Measurements from ENCODE around the gene PTPRF. TPM values are rescaled to one million over a fixed set of nuclear protein-coding genes. Genes with fewer than 3 reads are reported as not detected.

Gene PTPRF
- total RNA-seq, 2 donors from 2014 or later, result 182 to 292 TPM

DNA sequence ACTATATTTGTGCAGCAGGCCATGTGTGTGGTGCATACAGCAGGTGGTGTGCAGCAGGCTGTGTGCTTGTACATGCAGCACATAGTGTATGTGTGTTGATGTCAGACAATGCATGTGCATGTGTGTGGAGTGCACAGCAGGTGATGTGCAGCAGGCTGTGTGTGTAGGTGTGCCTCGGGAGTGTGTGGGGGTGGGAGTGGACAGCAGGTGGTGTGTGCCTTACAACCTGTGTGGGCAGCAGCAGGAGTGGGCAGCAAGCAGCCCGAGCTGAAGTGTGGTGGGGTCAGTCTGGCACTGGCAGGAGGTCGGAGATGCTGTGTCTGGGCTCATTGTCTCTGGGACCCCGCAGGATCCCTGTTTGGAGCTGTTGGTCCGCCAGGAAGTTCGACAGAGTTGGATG lies 29.6 kb downstream of the PTPRF start:
- Histone ChIP-seq H3K9me3 (no peaks in the 10 kb centered on the region), H3K27me3 (replicated peaks; ENCODE audit: insufficient read depth) (no peaks in the 10 kb centered on the region), H3K4me1 (replicated peaks) (peaks cover 33% of the 10 kb centered on the region), H3K36me3 (no peaks in the 10 kb centered on the region), H3K4me3 (no peak overlapping the region), H3K27ac (no peak overlapping the region)
- 67% methylated on average over 6 of the region's 6 CpGs for WGBS
- intact Hi-C loops (cut with DNase I), result no loop called here
- no peak for DNase-seq (ENCODE audit: low spot score)
- TF ChIP-seq, protein P1, sequence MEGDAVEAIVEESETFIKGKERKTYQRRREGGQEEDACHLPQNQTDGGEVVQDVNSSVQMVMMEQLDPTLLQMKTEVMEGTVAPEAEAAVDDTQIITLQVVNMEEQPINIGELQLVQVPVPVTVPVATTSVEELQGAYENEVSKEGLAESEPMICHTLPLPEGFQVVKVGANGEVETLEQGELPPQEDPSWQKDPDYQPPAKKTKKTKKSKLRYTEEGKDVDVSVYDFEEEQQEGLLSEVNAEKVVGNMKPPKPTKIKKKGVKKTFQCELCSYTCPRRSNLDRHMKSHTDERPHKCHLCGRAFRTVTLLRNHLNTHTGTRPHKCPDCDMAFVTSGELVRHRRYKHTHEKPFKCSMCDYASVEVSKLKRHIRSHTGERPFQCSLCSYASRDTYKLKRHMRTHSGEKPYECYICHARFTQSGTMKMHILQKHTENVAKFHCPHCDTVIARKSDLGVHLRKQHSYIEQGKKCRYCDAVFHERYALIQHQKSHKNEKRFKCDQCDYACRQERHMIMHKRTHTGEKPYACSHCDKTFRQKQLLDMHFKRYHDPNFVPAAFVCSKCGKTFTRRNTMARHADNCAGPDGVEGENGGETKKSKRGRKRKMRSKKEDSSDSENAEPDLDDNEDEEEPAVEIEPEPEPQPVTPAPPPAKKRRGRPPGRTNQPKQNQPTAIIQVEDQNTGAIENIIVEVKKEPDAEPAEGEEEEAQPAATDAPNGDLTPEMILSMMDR (IDR thresholded peaks at IDR 0.05), result no peak
- TF ChIP-seq POLR2AphosphoS5 (IDR thresholded peaks at IDR 0.05) (no peak), POLR2A (IDR thresholded peaks at IDR 0.05) (no peak)

DNA sequence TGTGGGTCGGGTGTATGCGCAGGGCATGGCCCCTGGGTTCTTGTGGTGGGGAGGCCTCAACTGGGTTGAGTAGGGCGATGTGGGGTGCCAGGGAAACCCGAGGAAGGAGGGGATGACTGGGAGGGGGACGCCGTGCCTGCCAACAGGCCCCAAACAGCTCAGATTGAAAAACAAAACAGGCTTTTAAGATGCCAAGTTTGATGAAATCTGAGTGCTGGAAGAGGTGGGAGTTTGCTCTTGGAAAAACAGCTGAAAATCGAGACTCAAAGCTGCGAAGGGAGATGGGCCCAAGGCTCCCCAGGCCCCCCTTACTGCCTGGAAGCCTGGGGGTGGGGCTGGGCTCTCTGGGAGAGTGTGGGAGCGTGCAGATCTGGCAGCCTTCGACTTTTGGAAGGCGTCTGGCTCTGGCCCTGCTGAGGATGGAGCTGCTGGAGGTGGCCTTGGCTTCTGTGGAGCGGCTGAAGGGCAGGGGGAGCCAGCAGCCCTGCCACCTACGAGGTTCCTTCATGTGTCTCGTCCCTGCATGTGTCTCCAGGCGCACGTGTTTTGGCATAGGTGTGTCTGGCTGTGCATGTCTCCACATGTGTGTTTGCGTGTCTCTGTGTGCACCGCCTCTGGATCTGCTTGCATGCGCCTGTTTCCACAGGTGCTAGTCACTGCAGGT lies 33.3 kb downstream of the PTPRF start:
- H3K4me1 ChIP-seq (replicated peaks), result peaks cover 22% of the 10 kb centered on the region
- peak; percentile 82 for DNase-seq (ENCODE audit: low spot score)

DNA sequence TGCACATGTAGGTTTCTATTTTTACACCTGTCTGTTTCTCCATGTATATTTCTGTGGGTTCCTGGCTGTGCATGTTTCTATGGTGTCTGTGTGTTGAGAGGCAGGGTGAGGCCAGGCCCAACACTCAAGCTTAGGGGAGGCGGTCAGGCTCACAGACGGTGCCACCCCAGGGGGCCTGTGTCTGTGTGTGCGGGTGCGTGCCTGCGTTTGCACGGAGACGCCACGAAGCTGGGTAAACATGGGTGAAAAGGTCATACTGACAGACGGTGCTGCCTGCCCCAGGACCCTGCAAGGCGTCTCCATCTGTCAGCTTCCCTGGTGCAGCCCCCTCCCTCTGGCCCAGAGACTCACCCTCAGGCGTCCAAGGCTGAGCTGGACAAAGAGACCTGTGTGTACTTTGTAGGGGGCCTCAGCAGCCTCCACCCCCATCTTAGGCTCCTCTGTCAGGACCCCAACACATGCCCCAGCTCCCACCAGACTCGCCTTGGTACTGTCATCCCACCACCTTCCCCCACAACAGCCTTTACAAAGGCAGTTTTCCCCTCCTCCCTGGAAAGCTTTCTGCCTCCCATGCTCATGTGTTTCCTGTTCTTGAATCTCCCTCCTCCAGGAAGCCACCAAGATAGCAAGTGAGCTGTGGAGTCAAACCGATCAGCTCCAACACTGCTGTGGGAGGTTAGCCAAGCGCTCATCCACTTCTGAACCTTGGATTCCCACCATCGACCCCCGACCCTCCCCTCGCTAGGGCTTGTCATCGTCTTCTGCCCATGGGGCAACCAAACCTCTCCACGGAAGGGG lies 34.1 kb downstream of the PTPRF start:
- H3K27ac ChIP-seq, result no peak overlapping the region
- peaks cover 22% of the 10 kb centered on the region for H3K4me1 ChIP-seq (replicated peaks)
- H3K36me3 ChIP-seq, result no peaks in the 10 kb centered on the region
- no peak for TF ChIP-seq POLR2AphosphoS5 (IDR thresholded peaks at IDR 0.05)
- TF ChIP-seq, protein P1 (IDR thresholded peaks at IDR 0.05), result no peak
- no peak for TF ChIP-seq POLR2A (IDR thresholded peaks at IDR 0.05)
- intact Hi-C loops (cut with DNase I), result no loop called here
- no peaks in the 10 kb centered on the region for H3K9me3 ChIP-seq
- no peaks in the 10 kb centered on the region for H3K27me3 ChIP-seq (replicated peaks; ENCODE audit: insufficient read depth)
- WGBS, result 55% methylated on average over 19 of the region's 19 CpGs
- no peak for DNase-seq (ENCODE audit: low spot score)
- no peak overlapping the region for H3K4me3 ChIP-seq

More for the DNA sequence above, 33.3 kb downstream of the PTPRF start:
- H3K27ac ChIP-seq, result peak overlapping the region; percentile 56 to 61
- intact Hi-C loops (cut with DNase I), result no loop called here
- TF ChIP-seq POLR2AphosphoS5 (IDR thresholded peaks at IDR 0.05), result peak; percentile 72
- TF ChIP-seq, protein P1 (IDR thresholded peaks at IDR 0.05), result no peak
- WGBS, result 33% methylated on average over 19 of the region's 19 CpGs
- H3K36me3 ChIP-seq, result no peaks in the 10 kb centered on the region
- H3K9me3 ChIP-seq, result no peaks in the 10 kb centered on the region
- H3K4me3 ChIP-seq, result no peak overlapping the region
- H3K27me3 ChIP-seq (replicated peaks; ENCODE audit: insufficient read depth), result no peaks in the 10 kb centered on the region

DNA sequence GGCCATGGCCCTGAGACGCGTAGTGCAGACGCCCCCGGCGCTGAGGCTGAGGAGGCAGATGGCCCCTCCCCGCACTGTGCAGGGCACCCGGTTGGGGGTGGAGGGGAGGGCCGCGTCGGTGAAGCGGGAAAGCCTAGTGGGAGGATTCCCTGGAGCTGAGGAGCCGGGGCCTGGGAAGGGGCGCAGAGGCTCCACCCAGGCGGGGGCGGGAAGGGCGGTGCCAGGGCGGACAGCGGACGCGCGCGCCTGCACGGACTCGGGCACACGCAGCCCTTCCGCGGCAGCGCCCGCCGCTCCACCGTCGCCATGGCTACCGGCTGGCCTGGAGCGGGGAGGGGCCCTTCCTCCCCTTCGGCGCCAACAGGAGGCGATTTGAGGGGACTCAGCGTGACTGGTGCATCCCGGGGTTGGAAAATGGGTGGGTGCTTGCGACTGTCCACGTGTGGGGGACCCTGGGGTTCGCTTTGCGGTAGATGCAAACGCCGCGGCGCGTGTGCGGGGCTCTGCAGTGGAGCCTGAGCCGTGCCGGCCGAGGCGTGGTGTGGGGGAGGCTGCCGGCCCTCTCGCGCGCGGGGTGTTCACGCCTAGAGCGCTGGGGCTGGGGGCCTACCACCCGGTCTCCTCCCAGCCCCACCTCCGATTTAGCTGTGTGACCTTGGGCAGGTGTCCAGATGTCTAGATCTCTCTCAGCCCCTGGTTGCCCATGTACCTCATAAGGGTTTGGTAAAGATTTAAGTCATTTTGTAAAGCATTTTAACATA lies 35.1 kb downstream of the PTPRF start:
- H3K4me3 ChIP-seq, result peak overlapping the region; percentile 26 to 27
- peaks cover 22% of the 10 kb centered on the region for H3K4me1 ChIP-seq (replicated peaks)
- H3K27me3 ChIP-seq (replicated peaks; ENCODE audit: insufficient read depth), result no peaks in the 10 kb centered on the region
- H3K27ac ChIP-seq, result no peak overlapping the region
- TF ChIP-seq POLR2A (IDR thresholded peaks at IDR 0.05) (no peak), POLR2AphosphoS5 (IDR thresholded peaks at IDR 0.05) (no peak)
- TF ChIP-seq, protein P1 (IDR thresholded peaks at IDR 0.05), result no peak
- 22% methylated on average over 32 of the region's 62 CpGs for WGBS
- H3K36me3 ChIP-seq, result peaks cover 0 to 3% of the 10 kb centered on the region in 2 donors
- H3K9me3 ChIP-seq, result no peaks in the 10 kb centered on the region
- DNase-seq (ENCODE audit: low spot score), result no peak
- intact Hi-C loops (cut with DNase I), result no loop called here
